Thyroid gland (tissue), 4 donors: Measurements from ENCODE around the gene P3H3. TPM values are rescaled to one million over a fixed set of nuclear protein-coding genes. Genes with fewer than 3 reads are reported as not detected.

Experiments
- DNase-seq, 2 donors: peaks; one replicate each; pipeline ENCODE4 v3.0.0-alpha.2; 2019
- H3K27ac ChIP-seq, 3 donors: fragments of 200-600 bp; sonication (generic); 1 replicate in 2 of 3; 2 replicates in 1 of 3; pipeline ENCODE4 v1.5.1; 2016 to 2019; ENCODE audit warnings: mild to moderate bottlenecking in 1 of 3, moderate library complexity in 1 of 3
- H3K27me3 ChIP-seq: fragments of 200-600 bp; sonication (generic); one replicate; pipeline ENCODE4 v1.5.1; 2019
- H3K36me3 ChIP-seq, 2 donors: fragments of 200-600 bp; sonication (generic); one replicate each; pipeline ENCODE4 v1.5.1; 2016 to 2019
- H3K4me1 ChIP-seq, 2 donors: fragments of 200-600 bp; sonication (generic); one replicate each; pipeline ENCODE4 v1.5.1; 2017 to 2019
- H3K4me3 ChIP-seq, 3 donors: fragments of 200-600 bp; sonication (generic); replicated peaks in 1 of 3; 1 replicate in 2 of 3; 2 replicates in 1 of 3; pipeline ENCODE4 v1.5.1; 2016; ENCODE audit warnings: mild to moderate bottlenecking in 1 of 3
- H3K9me3 ChIP-seq: fragments of 200-600 bp; sonication (generic); one replicate; pipeline ENCODE4 v1.5.1; 2017
- POLR2A ChIP-seq, 2 donors: fragments of 450-650 bp; IDR thresholded peaks; one replicate each; pipeline ENCODE4 v1.6.1; 2017; ENCODE audit warnings: antibody characterized with exemption in 2 of 2, mild to moderate bottlenecking in 2 of 2, moderate library complexity in 1 of 2
- WGBS, 2 donors: methylation state at CpG; one replicate each; pipeline ENCODE4 v1.1.5; 2017; 5-methylcytosine and 5-hydroxymethylcytosine counted together
- intact Hi-C: fragments of 100-400 bp; cut with DNase I; formaldehyde crosslinking; loops from one replicate; pipeline ENCODE4 v1.15.1; 2023
- total RNA-seq, 4 donors: library from RNA; depleted of rRNA; stranded (reverse); fragments of >200 nt; gene quantifications; one replicate each; pipeline ENCODE4 v1.2.3, GENCODE V29; 2016
- TF ChIP-seq, protein P1 (sequence below), 6 experiments: fragments of 200-600 bp in 3 of 6; fragments of 450-650 bp in 3 of 6; sonication (generic) in 3 of 6; IDR thresholded peaks; one replicate each; pipeline ENCODE4 v1.5.1; 2016 to 2019; ENCODE audit warnings: antibody characterized with exemption in 6 of 6, mild to moderate bottlenecking in 2 of 6, inconsistent platforms in 1 of 6, moderate library complexity in 1 of 6

The P3H3 gene
- total RNA-seq, 4 donors from 2014 or later = 13.6 to 27.9 (median 20.3) TPM

GRCh38 chr12:6858799-6859198, 30.6 kb downstream of the P3H3 start:
- H3K27me3 ChIP-seq = no peaks in the 10 kb centered on the region
- DNase-seq = no peak
- H3K36me3 ChIP-seq = peaks cover 63 to 80% of the 10 kb centered on the region in 2 donors
- no peaks in the 10 kb centered on the region for H3K4me1 ChIP-seq
- no peak for TF ChIP-seq POLR2A (IDR thresholded peaks at IDR 0.05)
- TF ChIP-seq, protein P1, sequence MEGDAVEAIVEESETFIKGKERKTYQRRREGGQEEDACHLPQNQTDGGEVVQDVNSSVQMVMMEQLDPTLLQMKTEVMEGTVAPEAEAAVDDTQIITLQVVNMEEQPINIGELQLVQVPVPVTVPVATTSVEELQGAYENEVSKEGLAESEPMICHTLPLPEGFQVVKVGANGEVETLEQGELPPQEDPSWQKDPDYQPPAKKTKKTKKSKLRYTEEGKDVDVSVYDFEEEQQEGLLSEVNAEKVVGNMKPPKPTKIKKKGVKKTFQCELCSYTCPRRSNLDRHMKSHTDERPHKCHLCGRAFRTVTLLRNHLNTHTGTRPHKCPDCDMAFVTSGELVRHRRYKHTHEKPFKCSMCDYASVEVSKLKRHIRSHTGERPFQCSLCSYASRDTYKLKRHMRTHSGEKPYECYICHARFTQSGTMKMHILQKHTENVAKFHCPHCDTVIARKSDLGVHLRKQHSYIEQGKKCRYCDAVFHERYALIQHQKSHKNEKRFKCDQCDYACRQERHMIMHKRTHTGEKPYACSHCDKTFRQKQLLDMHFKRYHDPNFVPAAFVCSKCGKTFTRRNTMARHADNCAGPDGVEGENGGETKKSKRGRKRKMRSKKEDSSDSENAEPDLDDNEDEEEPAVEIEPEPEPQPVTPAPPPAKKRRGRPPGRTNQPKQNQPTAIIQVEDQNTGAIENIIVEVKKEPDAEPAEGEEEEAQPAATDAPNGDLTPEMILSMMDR (IDR thresholded peaks at IDR 0.05) = no peak
- intact Hi-C loops = no loop called here
- no peak overlapping the region for H3K4me3 ChIP-seq
- no peak overlapping the region for H3K27ac ChIP-seq
- H3K9me3 ChIP-seq = no peaks in the 10 kb centered on the region
- 100% methylated on average over 2 of the region's 2 CpGs for WGBS, 2 donors

GRCh38 chr12:6860116-6860515, 31.9 kb downstream of the P3H3 start:
- Histone ChIP-seq H3K4me1 (no peaks in the 10 kb centered on the region), H3K9me3 (no peaks in the 10 kb centered on the region), H3K36me3 (peaks cover 72 to 90% of the 10 kb centered on the region in 2 donors), H3K27ac (no peak overlapping the region), H3K4me3 (no peak overlapping the region), H3K27me3 (no peaks in the 10 kb centered on the region)
- no peak for DNase-seq
- TF ChIP-seq, protein P1 (IDR thresholded peaks at IDR 0.05) = no peak
- TF ChIP-seq POLR2A (IDR thresholded peaks at IDR 0.05) = no peak
- intact Hi-C loops = no loop called here
- 93 to 97% methylated on average over 9 of the region's 9 CpGs for WGBS, 2 donors

DNA sequence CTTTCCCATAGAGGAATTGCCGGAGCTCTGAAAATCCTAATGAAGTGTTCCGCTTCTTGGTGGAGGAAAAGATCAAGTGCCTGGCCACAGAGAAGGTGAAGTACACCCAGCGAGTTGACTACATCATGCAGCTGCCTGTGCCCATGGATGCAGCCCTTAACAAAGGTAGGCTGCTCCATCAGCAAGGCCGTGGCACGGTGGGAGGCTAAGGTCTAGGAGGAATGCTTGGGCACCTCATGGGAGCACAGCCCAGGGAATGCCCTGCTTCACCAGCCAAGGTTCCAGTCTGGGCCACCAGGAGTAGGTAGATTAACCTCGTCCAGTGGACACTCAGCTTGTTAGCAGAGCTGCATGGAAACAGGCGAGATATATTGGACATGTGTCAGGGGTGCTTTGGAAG, 32.7 kb downstream of the P3H3 start:
- Histone ChIP-seq H3K27me3 (no peaks in the 10 kb centered on the region), H3K36me3 (peaks cover 70 to 86% of the 10 kb centered on the region in 2 donors), H3K9me3 (no peaks in the 10 kb centered on the region), H3K27ac (no peak overlapping the region), H3K4me1 (no peaks in the 10 kb centered on the region), H3K4me3 (no peak overlapping the region)
- DNase-seq = no peak
- TF ChIP-seq POLR2A (IDR thresholded peaks at IDR 0.05) = no peak
- TF ChIP-seq, protein P1 (IDR thresholded peaks at IDR 0.05) = no peak
- intact Hi-C loops = no loop called here
- WGBS, 2 donors = 92 to 97% methylated on average over 5 to 7 of the region's 7 CpGs

DNA sequence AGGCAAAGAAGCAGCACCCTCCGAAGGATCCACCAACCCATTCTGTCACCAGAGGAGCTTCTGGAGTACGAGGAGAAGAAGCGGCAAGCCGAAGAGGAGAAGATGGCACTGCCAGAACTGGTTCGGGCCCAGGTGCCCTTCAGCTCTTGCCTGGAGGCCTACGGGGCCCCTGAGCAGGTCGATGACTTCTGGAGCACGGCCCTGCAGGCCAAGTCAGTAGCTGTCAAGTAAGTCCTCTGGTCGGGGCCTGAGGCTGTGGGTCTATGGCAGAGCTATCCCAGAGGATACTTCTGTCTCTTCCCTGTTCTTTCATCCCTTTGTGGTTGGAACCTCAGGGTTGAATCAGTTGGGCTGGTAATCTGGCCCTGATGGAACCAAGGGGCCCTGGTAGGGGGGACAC, 33.2 kb downstream of the P3H3 start:
- Histone ChIP-seq H3K4me1 (no peaks in the 10 kb centered on the region), H3K9me3 (no peaks in the 10 kb centered on the region), H3K4me3 (no peak overlapping the region), H3K27me3 (no peaks in the 10 kb centered on the region), H3K27ac (no peak overlapping the region), H3K36me3 (peaks cover 67 to 81% of the 10 kb centered on the region in 2 donors)
- 97% methylated on average over 8 of the region's 9 CpGs for WGBS, 2 donors
- intact Hi-C loops = no loop called here
- TF ChIP-seq, protein P1 (IDR thresholded peaks at IDR 0.05) = no peak
- TF ChIP-seq POLR2A (IDR thresholded peaks at IDR 0.05) = no peak
- DNase-seq = no peak

DNA sequence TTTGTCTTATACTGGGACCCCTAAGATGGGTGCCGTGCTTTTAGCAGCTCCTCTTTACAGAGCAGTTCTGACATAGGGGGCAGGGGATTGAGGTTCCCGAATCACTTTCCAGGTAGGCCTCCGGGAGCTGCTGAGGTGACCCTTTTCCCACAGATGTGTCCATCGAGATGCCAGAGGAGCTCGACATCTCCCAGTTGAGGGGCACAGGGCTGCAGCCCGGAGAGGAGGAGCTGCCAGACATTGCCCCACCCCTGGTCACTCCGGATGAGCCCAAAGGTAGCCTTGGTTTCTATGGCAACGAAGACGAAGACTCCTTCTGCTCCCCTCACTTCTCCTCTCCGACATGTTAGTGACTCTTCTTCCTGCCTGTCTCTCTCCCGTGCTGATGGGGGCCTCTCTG, 34.8 kb downstream of the P3H3 start:
- intact Hi-C loops = no loop called here
- Histone ChIP-seq H3K4me1 (peaks cover 4 to 5% of the 10 kb centered on the region in 2 donors), H3K36me3 (peaks cover 56 to 65% of the 10 kb centered on the region in 2 donors)

More for the DNA sequence above, 34.8 kb downstream of the P3H3 start:
- no peak overlapping the region for H3K4me3 ChIP-seq
- H3K9me3 ChIP-seq = no peaks in the 10 kb centered on the region
- WGBS, 2 donors = 93 to 95% methylated on average over 11 of the region's 11 CpGs
- no peak overlapping the region for H3K27ac ChIP-seq
- TF ChIP-seq, protein P1 (IDR thresholded peaks at IDR 0.05) = no peak
- no peak for TF ChIP-seq POLR2A (IDR thresholded peaks at IDR 0.05)
- DNase-seq = no peak
- no peaks in the 10 kb centered on the region for H3K27me3 ChIP-seq
